ENCODE data around the gene RALY.

The RALY gene

DNA sequence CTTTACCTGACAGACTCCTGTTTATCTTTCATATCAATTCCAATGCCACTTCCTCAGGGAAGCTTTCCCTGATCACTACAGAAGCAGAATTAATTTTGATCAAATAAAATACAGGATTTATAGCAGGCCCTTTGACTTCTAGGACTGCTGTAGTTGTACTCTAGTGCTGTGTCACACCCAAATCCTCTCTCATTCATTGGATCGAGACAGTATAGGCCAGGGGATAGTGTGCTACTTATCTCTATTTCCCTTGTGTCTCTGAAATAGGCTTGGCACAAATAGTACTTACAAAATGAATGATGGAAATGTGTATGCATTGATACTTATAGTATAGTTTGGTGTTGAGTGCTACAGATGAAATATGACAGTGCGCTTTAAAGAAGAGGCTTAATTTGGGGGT lies 19.8 kb downstream of the RALY start:
- TF ChIP-seq, protein P1, sequence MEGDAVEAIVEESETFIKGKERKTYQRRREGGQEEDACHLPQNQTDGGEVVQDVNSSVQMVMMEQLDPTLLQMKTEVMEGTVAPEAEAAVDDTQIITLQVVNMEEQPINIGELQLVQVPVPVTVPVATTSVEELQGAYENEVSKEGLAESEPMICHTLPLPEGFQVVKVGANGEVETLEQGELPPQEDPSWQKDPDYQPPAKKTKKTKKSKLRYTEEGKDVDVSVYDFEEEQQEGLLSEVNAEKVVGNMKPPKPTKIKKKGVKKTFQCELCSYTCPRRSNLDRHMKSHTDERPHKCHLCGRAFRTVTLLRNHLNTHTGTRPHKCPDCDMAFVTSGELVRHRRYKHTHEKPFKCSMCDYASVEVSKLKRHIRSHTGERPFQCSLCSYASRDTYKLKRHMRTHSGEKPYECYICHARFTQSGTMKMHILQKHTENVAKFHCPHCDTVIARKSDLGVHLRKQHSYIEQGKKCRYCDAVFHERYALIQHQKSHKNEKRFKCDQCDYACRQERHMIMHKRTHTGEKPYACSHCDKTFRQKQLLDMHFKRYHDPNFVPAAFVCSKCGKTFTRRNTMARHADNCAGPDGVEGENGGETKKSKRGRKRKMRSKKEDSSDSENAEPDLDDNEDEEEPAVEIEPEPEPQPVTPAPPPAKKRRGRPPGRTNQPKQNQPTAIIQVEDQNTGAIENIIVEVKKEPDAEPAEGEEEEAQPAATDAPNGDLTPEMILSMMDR (IDR thresholded peaks at IDR 0.05; ENCODE audit: low read depth, low read length) = no peak
- H3K4me3 ChIP-seq (replicated peaks in 1 of 2; ENCODE audit: low read depth in 2 of 2, low read length in 2 of 2) = no peak overlapping the region
- no peak for DNase-seq (ENCODE audit: low read depth in 2 of 2)

DNA sequence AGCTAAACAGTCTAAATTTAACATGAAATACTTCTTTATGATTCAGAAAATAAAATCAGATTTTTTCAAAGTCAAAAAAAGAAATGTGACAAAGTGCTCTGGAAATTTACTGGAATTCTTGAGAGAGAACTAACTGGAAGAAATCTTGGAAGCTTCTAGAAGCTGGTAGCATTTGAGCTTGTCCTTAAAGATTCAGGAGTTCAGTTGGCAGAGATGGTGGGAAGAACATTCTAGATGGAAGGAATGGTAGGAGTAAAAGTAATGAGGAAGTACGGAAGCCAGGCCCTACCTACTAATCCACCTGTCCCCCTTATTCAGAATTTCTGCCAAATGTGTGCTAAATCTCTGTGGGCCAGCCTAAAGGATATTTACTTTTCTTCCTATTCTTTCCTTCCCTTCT lies 21.2 kb downstream of the RALY start:
- TF ChIP-seq, protein P1 (IDR thresholded peaks at IDR 0.05; ENCODE audit: low read depth, low read length) = no peak
- no peak overlapping the region for H3K4me3 ChIP-seq (replicated peaks in 1 of 2; ENCODE audit: low read depth in 2 of 2, low read length in 2 of 2)
- no peak for DNase-seq (ENCODE audit: low read depth in 2 of 2)

DNA sequence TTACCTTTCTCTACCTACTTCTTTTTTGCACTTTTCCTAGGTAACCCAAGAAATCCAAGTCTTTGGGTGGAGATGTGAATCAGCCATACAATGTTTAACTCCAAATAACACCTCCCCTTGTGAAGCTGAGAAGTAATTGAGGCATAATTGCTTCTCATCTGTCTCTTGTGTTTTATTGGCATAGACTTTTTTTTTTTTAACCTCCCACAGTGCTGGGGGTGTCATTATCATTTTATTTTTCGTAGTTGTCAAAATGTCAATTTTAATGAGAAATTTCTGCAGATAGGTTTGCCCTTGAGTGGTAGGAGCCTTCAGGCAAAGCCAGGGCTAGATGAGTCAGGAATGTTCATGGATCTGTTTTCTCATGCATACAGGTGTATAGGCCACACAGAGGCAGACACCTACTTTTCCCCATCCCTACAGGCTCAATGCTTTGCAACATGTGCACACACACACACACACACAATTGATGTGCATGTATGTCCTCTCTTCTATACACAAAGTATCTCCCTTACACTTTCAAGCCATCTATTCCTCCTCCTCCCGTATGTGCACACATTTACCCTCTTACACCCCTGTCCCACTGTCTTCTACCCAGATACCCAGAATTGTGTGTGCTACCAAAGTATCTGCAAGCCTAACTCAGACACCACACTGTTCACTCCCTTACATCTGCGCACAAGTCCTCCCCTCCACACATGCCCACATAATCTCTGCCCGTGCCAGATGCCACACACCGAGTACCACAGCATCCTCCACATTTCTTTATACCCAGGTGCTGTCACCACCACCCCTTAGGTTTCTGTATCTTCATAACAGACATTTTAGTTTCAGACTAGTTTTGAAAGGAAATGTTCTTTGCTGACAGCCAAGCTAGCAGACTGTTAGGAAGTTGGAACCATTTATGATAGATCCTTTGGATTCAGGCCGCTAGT lies 22.0 kb downstream of the RALY start:
- TF ChIP-seq, protein P1 (IDR thresholded peaks at IDR 0.05; ENCODE audit: low read depth, low read length) = no peak

DNA sequence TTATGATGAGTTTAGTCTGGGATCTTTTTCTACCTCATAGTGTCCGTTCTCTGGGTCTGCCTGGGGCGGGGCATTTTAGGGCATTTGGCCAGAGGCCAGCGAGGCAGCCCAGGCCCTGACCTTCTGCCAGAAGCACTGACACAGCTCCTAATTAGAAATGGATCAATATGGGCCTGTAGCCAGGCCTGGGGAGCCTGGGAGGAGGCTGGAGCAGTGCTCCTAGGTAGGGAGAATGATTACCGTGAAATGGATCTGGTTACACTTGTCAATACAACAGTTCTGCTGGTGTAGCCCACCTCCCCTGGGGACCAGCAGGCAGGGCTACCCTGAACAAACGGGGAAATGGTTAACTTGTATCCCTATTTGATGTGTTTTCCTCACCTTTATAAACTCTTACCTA lies 23.0 kb downstream of the RALY start:
- TF ChIP-seq, protein P1 (IDR thresholded peaks at IDR 0.05; ENCODE audit: low read depth, low read length) = no peak
- DNase-seq (ENCODE audit: low read depth in 2 of 2) = no peak

More for the DNA sequence above, 22.0 kb downstream of the RALY start:
- H3K4me3 ChIP-seq (replicated peaks in 1 of 2; ENCODE audit: low read depth in 2 of 2, low read length in 2 of 2) = no peak overlapping the region
- no peak for DNase-seq (ENCODE audit: low read depth in 2 of 2)

DNA sequence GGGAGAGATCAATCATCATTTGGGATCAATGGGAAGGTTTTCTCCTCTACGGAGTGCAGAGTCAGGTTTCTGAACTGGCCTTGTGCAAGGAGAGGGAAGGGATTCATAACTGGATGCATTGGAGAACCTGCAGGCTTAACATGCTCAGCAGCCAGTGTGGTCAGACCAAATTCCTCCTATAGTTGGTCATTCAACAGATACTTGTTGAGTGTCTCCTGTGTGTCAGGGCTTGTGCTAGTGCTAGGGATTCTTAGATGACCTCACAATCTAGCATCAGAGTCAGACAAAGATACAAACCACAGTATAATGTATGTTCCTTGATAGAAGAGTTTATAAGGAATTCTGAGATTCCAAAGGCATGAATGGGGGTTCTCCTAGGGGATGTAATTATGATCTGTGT lies 23.9 kb downstream of the RALY start:
- DNase-seq (ENCODE audit: low read depth in 2 of 2) = peak; percentile 31 to 73
- TF ChIP-seq, protein P1 (IDR thresholded peaks at IDR 0.05; ENCODE audit: low read depth, low read length) = no peak
- no peak overlapping the region for H3K4me3 ChIP-seq (replicated peaks in 1 of 2; ENCODE audit: low read depth in 2 of 2, low read length in 2 of 2)

More for the DNA sequence above, 23.0 kb downstream of the RALY start:
- H3K4me3 ChIP-seq (replicated peaks in 1 of 2; ENCODE audit: low read depth in 2 of 2, low read length in 2 of 2) = no peak overlapping the region

DNA sequence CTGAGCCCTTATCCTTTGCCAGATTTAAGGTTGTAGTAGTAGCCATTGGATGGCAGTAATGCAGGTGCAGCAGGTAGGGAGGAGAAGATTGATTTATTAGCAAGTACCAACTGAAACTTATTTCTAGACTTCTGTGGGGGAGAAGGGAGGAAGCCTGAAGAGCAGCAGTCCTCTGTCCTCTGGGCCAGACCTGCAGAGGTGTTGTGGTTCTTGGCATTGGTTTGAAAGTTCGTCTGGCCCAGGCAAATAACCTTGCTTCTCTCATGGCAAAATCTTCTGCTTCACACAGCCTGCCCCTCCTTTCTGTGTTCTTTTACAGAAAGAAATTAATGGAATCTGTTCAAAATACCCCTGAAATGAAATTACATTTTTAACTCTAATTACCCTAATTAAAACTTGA lies 24.5 kb downstream of the RALY start:
- no peak for DNase-seq (ENCODE audit: low read depth in 2 of 2)
- no peak overlapping the region for H3K4me3 ChIP-seq (replicated peaks in 1 of 2; ENCODE audit: low read depth in 2 of 2, low read length in 2 of 2)
- TF ChIP-seq, protein P1 (IDR thresholded peaks at IDR 0.05; ENCODE audit: low read depth, low read length) = no peak

Measured in cardiac fibroblast (primary cell).